Keratinocyte (primary cell): ENCODE data around the gene TARDBP. TPM values are rescaled to one million over a fixed set of nuclear protein-coding genes. Genes with fewer than 3 reads are reported as not detected.
A peak's percentile ranks its signal among the peaks of the same experiment; 100 is the strongest.

Source experiments
- DNase-seq: peaks from one replicate; pipeline ENCODE4 v3.0.0-alpha.2; 2011; ENCODE audit warnings: low read depth, missing footprints, low spot score
- FAIRE-seq: peaks from 2 replicates; lab custom pipeline; 2011; peaks lifted over from hg19 to GRCh38; lab: Jason Lieb, UNC
- H2AFZ ChIP-seq: 2 replicates; pipeline ENCODE4 v1.6.0; 2012; ENCODE audit warnings: low read length, control low read depth, inconsistent platforms; ENCODE audit not compliant: control insufficient read depth
- H3K27ac ChIP-seq: 2 replicates; pipeline ENCODE4 v1.5.1; 2011; ENCODE audit warnings: low read length; ENCODE audit not compliant: control insufficient read depth, insufficient read depth
- H3K27me3 ChIP-seq: 3 replicates; pipeline ENCODE4 v1.6.0; 2011; ENCODE audit warnings: low read length; ENCODE audit not compliant: control insufficient read depth, insufficient read depth; ENCODE audit errors: extremely low read depth
- H3K36me3 ChIP-seq, 2 experiments: 2 replicates in 1 of 2; 3 replicates in 1 of 2; pipeline ENCODE4 v1.5.1; 2011; ENCODE audit warnings: low read length in 2 of 2, mild to moderate bottlenecking in 1 of 2; ENCODE audit not compliant: control insufficient read depth in 2 of 2, insufficient read depth in 2 of 2; ENCODE audit errors: extremely low read depth in 1 of 2
- H3K4me1 ChIP-seq: 3 replicates; pipeline ENCODE4 v1.5.1; 2011; ENCODE audit warnings: low read length; ENCODE audit not compliant: control insufficient read depth, insufficient read depth; ENCODE audit errors: extremely low read depth
- H3K4me2 ChIP-seq: 3 replicates; pipeline ENCODE4 v1.6.0; 2011; ENCODE audit warnings: low read depth, low read length; ENCODE audit not compliant: control insufficient read depth, insufficient read depth; ENCODE audit errors: extremely low read depth
- H3K4me3 ChIP-seq, 3 experiments: fragments of 200-600 bp in 1 of 3; sonication (generic) in 1 of 3; 2 replicates in 2 of 3; 3 replicates in 1 of 3; pipeline ENCODE4 v1.5.1; 2011 to 2016; ENCODE audit warnings: low read length in 3 of 3, mild to moderate bottlenecking in 3 of 3, control low read depth in 2 of 3, inconsistent platforms in 1 of 3, low read depth in 1 of 3, mixed read lengths in 1 of 3, mixed run types in 1 of 3, moderate library complexity in 1 of 3; ENCODE audit not compliant: control insufficient read depth in 2 of 3, insufficient read depth in 2 of 3; ENCODE audit errors: extremely low read depth in 1 of 3
- H3K79me2 ChIP-seq: 2 replicates; pipeline ENCODE4 v1.6.0; 2012; ENCODE audit warnings: low read length; ENCODE audit not compliant: control insufficient read depth, insufficient read depth
- H3K9ac ChIP-seq: 3 replicates; pipeline ENCODE4 v1.6.0; 2011; ENCODE audit warnings: low read length; ENCODE audit not compliant: control insufficient read depth, insufficient read depth; ENCODE audit errors: extremely low read depth
- H3K9me1 ChIP-seq: 3 replicates; pipeline ENCODE4 v1.6.0; 2011; ENCODE audit warnings: low read length; ENCODE audit not compliant: control insufficient read depth, insufficient read depth; ENCODE audit errors: extremely low read depth
- H3K9me3 ChIP-seq: 2 replicates; pipeline ENCODE4 v1.5.1; 2012; ENCODE audit warnings: low read depth, low read length; ENCODE audit not compliant: control insufficient read depth
- H4K20me1 ChIP-seq: 3 replicates; pipeline ENCODE4 v1.6.0; 2011; ENCODE audit warnings: low read length; ENCODE audit not compliant: control insufficient read depth, insufficient read depth; ENCODE audit errors: extremely low read depth
- CTCF ChIP-seq, 3 experiments: IDR thresholded peaks in 1 of 3; conservative IDR thresholded peaks in 1 of 3; optimal IDR thresholded peaks in 1 of 3; 2 replicates in 2 of 3; 3 replicates in 1 of 3; pipeline versions ENCODE3 to v1.5.1; 2011; ENCODE audit warnings: low read length in 3 of 3, mild to moderate bottlenecking in 3 of 3, moderate library complexity in 2 of 3, control low read depth in 1 of 3, inconsistent platforms in 1 of 3; ENCODE audit not compliant: insufficient read depth in 2 of 3; ENCODE audit errors: extremely low read depth in 1 of 3
- EZH2 ChIP-seq: IDR thresholded peaks from one replicate; pipeline ENCODE4 v1.6.1; 2012; ENCODE audit warnings: inconsistent platforms, mild to moderate bottlenecking, low read length, moderate library complexity
- dilution Hi-C: fragments of 300-500 bp; cut with MboI; formaldehyde crosslinking; loops from one replicate; pipeline ENCODE4 v1.7.0; 2020; ENCODE audit warnings: low sequenced_read_pairs; ENCODE audit not compliant: extremely low pct_ligation_motif_present
- polyA minus RNA-seq, 3 experiments: library from RNA; depleted of rRNA, polyadenylated mRNA; stranded (reverse); fragments of >200 nt; gene quantifications; 1 replicate in 1 of 3; 2 replicates in 1 of 3; 3 replicates in 1 of 3; pipeline ENCODE4 v1.2.3, GENCODE V29; 2011
- polyA plus RNA-seq, 5 experiments: library from polyadenylated mRNA; depleted of rRNA in 3 of 5; stranded (reverse) in 3 of 5; stranded (forward) in 1 of 5; unstranded in 1 of 5; fragments of >200 nt; gene quantifications; 1 replicate in 1 of 5; 2 replicates in 3 of 5; 3 replicates in 1 of 5; pipeline versions ENCODE4 v1.2.1 to v1.2.3, GENCODE V29; 2011 to 2012; ENCODE audit warnings: missing spikeins in 2 of 5, low read depth in 1 of 5, low replicate concordance in 1 of 5

Gene TARDBP
- 87.1 to 177 TPM (median 109 TPM) in 3 replicates for polyA plus RNA-seq
- polyA plus RNA-seq (2011; ENCODE audit: low read depth): 209 TPM
- polyA plus RNA-seq (2011; cell fraction: cytosol; rRNA removed): 101 and 175 TPM in 2 replicates
- polyA plus RNA-seq (2011; cell fraction: nucleus; rRNA removed): 188 and 261 TPM in 2 replicates
- polyA plus RNA-seq (2012; ENCODE audit: low replicate concordance): 131 and 134 TPM in 2 replicates
- polyA minus RNA-seq: 47.7 to 122 TPM (median 57.3 TPM) in 3 replicates
- polyA minus RNA-seq (2011; cell fraction: cytosol; rRNA and poly(A)+ RNA removed): 93.4 TPM
- polyA minus RNA-seq (2011; cell fraction: nucleus; rRNA and poly(A)+ RNA removed): 78.5 and 95.6 TPM in 2 replicates

- Histone ChIP-seq H2AFZ (peak within 1 kb of the TSS; percentile 94), H3K79me2 (peaks cover 48% of the 10 kb centered on the region), H3K4me3 (peak within 1 kb of the TSS; percentile 95 to 99 (median 98)), H3K36me3 (peaks cover 17 to 29% of the 10 kb centered on the region in 2 experiments), H3K27ac (peak within 1 kb of the TSS; percentile 100), H4K20me1 (peaks cover 34% of the 10 kb centered on the region), H3K4me1 (peaks cover 16% of the 10 kb centered on the region), H3K4me2 (peak within 1 kb of the TSS; percentile 99), H3K9me1 (peaks cover 3% of the 10 kb centered on the region), H3K9me3 (no peaks in the 10 kb centered on the region), H3K9ac (peak within 1 kb of the TSS; percentile 99), H3K27me3 (no peaks in the 10 kb centered on the region)
- no peak for TF ChIP-seq CTCF (optimal IDR thresholded peaks at IDR 0.05 in 1 of 3, IDR thresholded peaks at IDR 0.05 in 1 of 3, conservative IDR thresholded peaks at IDR 0.05 in 1 of 3; ENCODE audit: extremely low read depth in 1 of 3, insufficient read depth in 2 of 3, low read length in 3 of 3)
- no peak for TF ChIP-seq EZH2
- dilution Hi-C loops: no loop called here
- FAIRE-seq (peak; percentile 9), DNase-seq (peak; percentile 33)
Measured at GRCh38 chr1:11012260-11013159, at the start of gene TARDBP. TARDBP (plus strand) TSS chr1:11012654; CDS start chr1:11013728, 1,074 bp downstream.

- FAIRE-seq: peak; percentile 13
Measured at GRCh38 chr1:10965546-10966226, 46.8 kb upstream of the TARDBP start.

More at GRCh38 chr1:10965546-10966226, 46.8 kb upstream of the TARDBP start:
- no peak for DNase-seq
- peaks cover 10% of the 10 kb centered on the region for H3K4me1 ChIP-seq
- H3K36me3 ChIP-seq: no peaks in the 10 kb centered on the region
- peak overlapping the region; percentile 12 for H2AFZ ChIP-seq
- H3K79me2 ChIP-seq: no peaks in the 10 kb centered on the region
- H3K4me2 ChIP-seq: peak overlapping the region; percentile 12
- TF ChIP-seq EZH2 (no peak), CTCF (optimal IDR thresholded peaks at IDR 0.05 in 1 of 3, IDR thresholded peaks at IDR 0.05 in 1 of 3, conservative IDR thresholded peaks at IDR 0.05 in 1 of 3; ENCODE audit: extremely low read depth in 1 of 3, insufficient read depth in 2 of 3, low read length in 3 of 3) (no peak)
- no peaks in the 10 kb centered on the region for H3K27me3 ChIP-seq
- dilution Hi-C loops: no loop called here
- H3K9me3 ChIP-seq: no peaks in the 10 kb centered on the region
- H3K9ac ChIP-seq: no peak overlapping the region
- no peak overlapping the region for H3K27ac ChIP-seq
- H3K9me1 ChIP-seq: no peaks in the 10 kb centered on the region
- H3K4me3 ChIP-seq: no peak overlapping the region
- no peaks in the 10 kb centered on the region for H4K20me1 ChIP-seq
